Left lung (tissue), 10 donors: ENCODE data around the gene TMEM212. TPM values are rescaled to one million over a fixed set of nuclear protein-coding genes. Genes with fewer than 3 reads are reported as not detected.
A peak's percentile ranks its signal among the peaks of the same experiment; 100 is the strongest.
"Not testable (repeated sequence)": the region's sequence is repeated elsewhere in the genome, so short reads cannot be mapped to it uniquely, and the experiment has no call there.

Source experiments
- ATAC-seq: fragments of 200-7000 bp; cut with Tn5 transposase; one replicate; pipeline ENCODE4 v1.9.1; 2020; ENCODE audit warnings: moderate library complexity
- DNase-seq, 4 donors: peaks; one replicate each; pipeline ENCODE4 v3.0.0-alpha.2; 2013 to 2020
- H3K27ac ChIP-seq, 2 donors: fragments of 200-600 bp; sonication (generic) in 1 of 2; one replicate each; pipeline versions ENCODE4 v1.5.0 to v1.8.0; 2020 to 2021
- H3K27me3 ChIP-seq, 2 donors: fragments of 200-600 bp; sonication (generic) in 1 of 2; one replicate each; pipeline versions ENCODE4 v1.5.0 to v1.8.0; 2020 to 2021
- H3K36me3 ChIP-seq, 2 donors: fragments of 200-600 bp; sonication (generic) in 1 of 2; one replicate each; pipeline versions ENCODE4 v1.5.0 to v1.8.0; 2020 to 2021
- H3K4me1 ChIP-seq, 2 donors: fragments of 200-600 bp; one replicate each; pipeline ENCODE4 v1.8.0; 2021
- H3K4me3 ChIP-seq, 2 donors: fragments of 200-600 bp; sonication (generic) in 1 of 2; one replicate each; pipeline versions ENCODE4 v1.5.0 to v1.8.0; 2020 to 2021; ENCODE audit warnings: mild to moderate bottlenecking in 1 of 2
- H3K9me3 ChIP-seq, 2 donors: fragments of 200-600 bp; sonication (generic) in 1 of 2; one replicate each; pipeline versions ENCODE4 v1.5.0 to v1.8.0; 2020 to 2021
- CTCF ChIP-seq, 2 donors: fragments of 200-600 bp; sonication (generic) in 1 of 2; IDR thresholded peaks; one replicate each; pipeline versions ENCODE4 v1.5.0 to v1.8.0; 2021; ENCODE audit warnings: antibody characterized with exemption in 2 of 2
- intact Hi-C, 2 donors: fragments of 100-400 bp; cut with DNase I; formaldehyde crosslinking; loops; one replicate each; pipeline versions ENCODE4 v1.11.2 to v1.14.2; 2022
- polyA plus RNA-seq, 6 donors: library from polyadenylated mRNA; unstranded; fragments of 120-200 nt; gene quantifications; one replicate each; pipeline ENCODE4 v1.2.1, GENCODE V29; 2013; ENCODE audit not compliant: insufficient read length in 6 of 6
- total RNA-seq, 2 donors: library from RNA; stranded (reverse); fragmentation: NEBNext Ultra II Directional; extraction: Animal tissue kit (Norgen Biotek cat#: 25700); gene quantifications; one replicate each; pipeline ENCODE4 v1.2.1, GENCODE V29; 2021
- donor health status: DM: no; HTN: yes; CAD: no.
- donor health status: DM: no; HTN: no; CAD: no.

The TMEM212 gene
- total and polyA plus RNA-seq, 8 donors, result 0.50 to 6.2 (median 3.2) TPM; not detected in 1

- Histone ChIP-seq H3K27me3 (no peaks in the 10 kb centered on the region), H3K4me3 (no peak overlapping the region), H3K4me1 (no peaks in the 10 kb centered on the region), H3K9me3 (peaks cover 0 to 22% of the 10 kb centered on the region in 2 donors), H3K27ac (no peak overlapping the region), H3K36me3 (no peaks in the 10 kb centered on the region)
- intact Hi-C loops, result no loop called here
- DNase-seq (no peak), ATAC-seq (no peak)
- TF ChIP-seq CTCF (IDR thresholded peaks at IDR 0.05), result no peak
These were observed 11.6 kb downstream of the TMEM212 start for GRCh38 chr3:171854649-171855305.

- H3K4me3 ChIP-seq, H3K27ac ChIP-seq, H3K27me3 ChIP-seq, intact Hi-C loops, H3K36me3 ChIP-seq, DNase-seq, ATAC-seq: not testable (repeated sequence)
- Histone ChIP-seq H3K4me1 (peaks cover 6 to 14% of the 10 kb centered on the region in 2 donors), H3K9me3 (peaks cover 0 to 22% of the 10 kb centered on the region in 2 donors)
These were observed 15.6 kb downstream of the TMEM212 start for GRCh38 chr3:171858770-171859169.

- peaks cover 0 to 2% of the 10 kb centered on the region in 2 donors for H3K9me3 ChIP-seq
- intact Hi-C loops, result no loop called here
- DNase-seq, result no peak
- no peaks in the 10 kb centered on the region for H3K27me3 ChIP-seq
- TF ChIP-seq CTCF (IDR thresholded peaks at IDR 0.05), result no peak
- peaks cover 6 to 14% of the 10 kb centered on the region in 2 donors for H3K4me1 ChIP-seq
- peak; percentile 79 for ATAC-seq
- H3K27ac ChIP-seq, result peak overlapping the region in 1 of 2 donors; percentile 46
- H3K4me3 ChIP-seq, result no peak overlapping the region
- H3K36me3 ChIP-seq, result no peaks in the 10 kb centered on the region
These were observed 17.8 kb downstream of the TMEM212 start for GRCh38 chr3:171860830-171861535.

- no peak overlapping the region for H3K27ac ChIP-seq
These were observed 19.2 kb downstream of the TMEM212 start for GRCh38 chr3:171862392-171862791.

GRCh38 chr3:171862993-171863521 lies 19.9 kb downstream of the TMEM212 start:
- no peak for DNase-seq
- peaks cover 0 to 2% of the 10 kb centered on the region in 2 donors for H3K9me3 ChIP-seq
- TF ChIP-seq CTCF (IDR thresholded peaks at IDR 0.05), result no peak

More at GRCh38 chr3:171862392-171862791, 19.2 kb downstream of the TMEM212 start:
- no peak for TF ChIP-seq CTCF (IDR thresholded peaks at IDR 0.05)
- H3K4me1 ChIP-seq, result peaks cover 6 to 14% of the 10 kb centered on the region in 2 donors
- ATAC-seq (no peak), DNase-seq (no peak)
- peaks cover 0 to 2% of the 10 kb centered on the region in 2 donors for H3K9me3 ChIP-seq
- no peak overlapping the region for H3K4me3 ChIP-seq
- no peaks in the 10 kb centered on the region for H3K36me3 ChIP-seq
- H3K27me3 ChIP-seq, result no peaks in the 10 kb centered on the region
- intact Hi-C loops, result no loop called here

More at GRCh38 chr3:171862993-171863521, 19.9 kb downstream of the TMEM212 start:
- no peak for ATAC-seq
- H3K27ac ChIP-seq, result no peak overlapping the region
- intact Hi-C loops, result no loop called here
- H3K4me3 ChIP-seq, result no peak overlapping the region
- H3K4me1 ChIP-seq, result peaks cover 6 to 14% of the 10 kb centered on the region in 2 donors
- H3K36me3 ChIP-seq, result no peaks in the 10 kb centered on the region
- H3K27me3 ChIP-seq, result no peaks in the 10 kb centered on the region
